Measurements from ENCODE around the gene IP6K1.
A peak's percentile ranks its signal among the peaks of the same experiment; 100 is the strongest.
"Not testable (repeated sequence)": the region's sequence is repeated elsewhere in the genome, so short reads cannot be mapped to it uniquely, and the experiment has no call there.

The IP6K1 gene

GRCh38 chr3:49706456-49707112, 79.8 kb downstream of the IP6K1 start:
- no peak for DNase-seq

DNA sequence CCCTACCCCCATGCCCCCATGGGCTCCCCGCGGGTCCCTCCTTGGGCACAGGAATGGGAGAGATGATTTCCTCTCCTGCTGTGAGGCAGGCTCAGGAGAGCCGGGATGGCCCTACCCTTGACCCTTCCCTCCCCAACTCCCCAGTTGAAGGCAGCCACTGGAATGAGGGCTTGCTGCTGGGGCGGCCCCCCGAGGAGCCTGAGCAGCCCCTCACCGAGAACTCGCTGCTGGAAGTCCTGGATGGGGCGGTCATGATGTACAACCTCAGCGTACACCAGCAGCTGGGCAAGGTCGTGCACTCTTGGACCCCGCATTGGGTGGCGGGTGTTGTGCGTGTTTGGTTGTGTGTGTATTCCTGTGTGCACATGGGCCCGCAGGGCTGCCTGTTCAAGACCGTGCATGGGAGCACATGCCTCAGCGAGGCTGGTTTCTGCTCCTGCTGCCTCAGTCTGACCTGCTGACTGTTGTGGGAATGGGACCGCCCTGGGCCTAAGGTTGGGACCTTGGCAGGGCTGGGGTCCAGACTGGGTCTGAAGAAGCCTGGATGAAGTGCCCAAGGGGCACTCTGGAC, 80.9 kb downstream of the IP6K1 start:
- no peak for DNase-seq

DNA sequence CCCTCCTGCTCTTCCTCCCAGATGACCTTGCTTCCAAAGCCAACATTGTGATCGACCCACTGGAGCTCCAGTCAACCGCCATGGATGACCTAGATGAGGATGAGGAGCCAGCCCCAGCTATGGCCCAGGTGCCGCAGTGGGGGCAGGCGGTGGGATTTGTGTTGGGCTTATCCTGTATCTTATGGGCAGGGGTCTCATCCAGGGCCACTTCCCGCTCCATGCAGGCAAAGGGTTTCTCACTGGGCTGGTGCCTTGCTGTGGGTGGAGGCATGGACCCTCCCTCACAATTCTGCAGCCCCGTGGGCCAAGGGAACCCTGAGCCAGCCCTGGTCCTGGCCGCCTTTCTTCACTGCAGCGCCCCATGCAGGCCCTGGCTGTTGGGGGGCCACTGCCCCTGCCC, 81.7 kb downstream of the IP6K1 start:
- DNase-seq = no peak

GRCh38 chr3:49703956-49704355, 82.4 kb downstream of the IP6K1 start:
- DNase-seq = no peak

- DNase-seq = peak; percentile 68
Observed at GRCh38 chr3:49703443-49703927, 82.9 kb downstream of the IP6K1 start.

GRCh38 chr3:49702672-49703071, 83.7 kb downstream of the IP6K1 start:
- DNase-seq = no peak

GRCh38 chr3:49701388-49702077, 84.8 kb downstream of the IP6K1 start:
- no peak for DNase-seq

DNA sequence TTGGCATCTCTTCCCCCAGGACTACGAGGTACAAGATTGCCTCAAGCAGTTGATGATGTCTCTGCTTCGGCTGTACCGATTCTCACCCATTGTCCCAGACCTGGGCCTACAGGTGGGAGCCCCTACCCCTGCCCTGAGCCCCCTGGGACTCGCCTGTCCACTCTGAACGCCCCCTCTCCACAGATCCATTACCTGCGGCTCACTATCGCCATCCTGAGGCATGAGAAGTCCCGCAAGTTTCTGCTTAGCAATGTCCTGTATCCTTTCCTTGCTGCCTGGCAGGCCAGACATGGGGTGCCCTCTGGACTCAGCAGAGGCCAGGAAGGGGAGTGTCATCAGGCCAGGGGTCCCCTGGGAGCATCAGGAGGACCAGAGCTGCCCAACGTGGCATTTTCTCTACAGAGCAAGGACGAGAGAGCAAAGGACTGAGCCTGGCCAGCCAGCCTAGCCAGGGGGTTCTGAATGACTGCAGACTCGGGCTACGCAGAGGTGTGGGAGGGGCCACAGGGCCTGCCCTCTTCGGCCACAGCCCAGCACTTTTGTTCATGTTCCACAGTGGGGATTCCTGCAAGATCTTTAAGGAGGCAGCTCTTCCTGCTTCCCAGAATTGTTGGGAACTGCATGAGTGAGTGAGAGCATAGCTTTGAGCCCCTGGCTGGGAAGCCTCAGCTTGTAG, 85.8 kb downstream of the IP6K1 start:
- DNase-seq = no peak

GRCh38 chr3:49700014-49700413, 86.3 kb downstream of the IP6K1 start:
- no peak for DNase-seq

- no peak for DNase-seq
Observed at GRCh38 chr3:49699281-49699979, 86.9 kb downstream of the IP6K1 start.

- DNase-seq = not testable (repeated sequence)
Observed at GRCh38 chr3:49695350-49696015, 90.9 kb downstream of the IP6K1 start.

DNA sequence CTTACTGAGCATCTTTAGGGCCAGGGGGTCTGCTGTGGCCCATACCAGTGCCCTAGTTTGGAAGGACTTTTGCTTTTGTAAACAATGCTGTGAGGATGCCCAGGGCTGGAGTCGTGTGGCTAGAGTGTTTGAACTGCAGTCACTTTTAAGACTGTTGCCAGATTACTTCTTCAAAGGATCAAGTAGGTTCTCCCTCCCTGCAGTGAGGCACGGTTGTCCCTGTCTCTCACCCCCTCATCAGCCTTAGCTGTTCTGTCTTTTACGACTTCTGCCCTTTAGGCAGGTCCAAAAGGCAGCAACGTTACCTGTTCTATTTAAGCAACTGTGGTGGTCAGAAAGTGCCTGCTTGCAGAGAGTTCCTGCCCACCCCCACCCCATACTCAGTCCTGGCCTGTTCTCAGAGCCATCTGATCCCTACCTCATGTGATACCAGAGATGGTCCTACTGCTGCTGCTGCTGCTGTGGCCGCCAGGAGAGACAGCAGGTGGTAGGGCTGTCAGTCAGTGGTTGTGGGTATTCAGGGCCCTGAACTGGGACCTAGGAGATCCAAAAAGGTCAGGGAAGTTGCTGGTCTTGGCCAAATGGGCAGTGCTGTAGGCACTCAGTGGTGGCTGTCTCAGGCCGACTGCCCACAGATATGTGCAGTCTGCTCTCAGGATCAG, 91.8 kb downstream of the IP6K1 start:
- DNase-seq = not testable (repeated sequence)

- DNase-seq = not testable (repeated sequence)
Observed at GRCh38 chr3:49691481-49691880, 94.9 kb downstream of the IP6K1 start.

DNA sequence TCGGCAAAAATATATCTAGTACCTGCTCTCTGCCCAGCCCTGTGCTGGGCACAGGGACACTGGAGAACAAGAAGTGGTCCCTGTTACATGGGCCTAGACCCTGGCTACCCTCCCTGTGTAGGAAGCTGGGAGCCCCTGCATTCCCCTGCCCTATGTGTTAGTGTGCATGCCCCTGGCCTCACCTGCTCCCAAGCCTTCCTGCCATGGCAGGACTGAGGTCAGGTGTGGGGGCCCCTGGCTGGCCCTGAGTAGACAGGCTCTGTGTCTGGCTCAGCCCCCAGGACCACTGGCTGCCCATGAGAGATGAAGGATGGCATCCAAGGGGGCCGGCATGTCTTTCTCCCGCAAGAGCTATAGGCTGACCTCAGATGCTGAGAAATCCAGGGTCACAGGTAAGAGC, 95.5 kb downstream of the IP6K1 start:
- DNase-seq = not testable (repeated sequence)

DNA sequence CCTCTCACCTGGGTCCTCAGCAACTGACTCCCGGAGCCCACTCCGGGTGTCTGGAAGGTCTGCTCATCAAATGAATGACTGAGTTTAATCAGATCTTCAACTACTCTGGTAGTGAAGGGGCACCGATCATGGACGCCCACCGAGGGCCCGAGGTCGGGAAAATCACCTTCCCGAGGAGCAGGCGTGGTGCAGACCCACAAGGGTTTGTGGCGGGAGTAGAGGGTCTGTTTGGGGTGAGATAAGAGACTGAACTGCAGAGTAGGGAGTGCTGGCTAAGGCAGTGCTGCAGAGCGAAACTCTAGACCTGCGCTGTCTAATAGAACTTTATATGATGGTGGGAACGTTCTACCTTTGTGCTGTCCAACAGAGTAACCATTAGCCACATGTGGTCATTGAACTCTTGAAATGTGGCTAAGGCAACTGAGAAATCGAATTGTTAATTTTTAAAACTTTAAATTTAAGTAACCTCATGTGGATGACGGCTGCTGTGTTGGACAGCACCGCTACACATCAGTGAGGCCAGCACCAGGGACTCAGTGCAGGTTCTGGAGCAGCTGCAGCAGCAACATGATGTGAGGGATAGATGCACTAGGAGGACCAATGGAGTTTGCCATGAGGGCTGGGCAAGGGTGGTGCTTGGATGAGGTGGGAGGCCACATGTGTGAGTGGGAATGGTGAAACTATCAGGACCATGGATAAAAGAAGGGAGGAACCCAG, 96.3 kb downstream of the IP6K1 start:
- not testable (repeated sequence) for DNase-seq

- no peak for DNase-seq
Observed at GRCh38 chr3:49689046-49689907, 97.1 kb downstream of the IP6K1 start, which contains the start of the genes MST1 and RNF123. Gene MST1, minus strand, starts transcription at chr3:49689474. Its CDS starts 783 bp downstream, at chr3:49688691. Gene RNF123, plus strand, starts transcription at chr3:49689557. Its CDS starts 1,609 bp downstream, at chr3:49691166.

GRCh38 chr3:49688338-49689045, 97.8 kb downstream of the IP6K1 start:
- not testable (repeated sequence) for DNase-seq

GRCh38 chr3:49687424-49687795, 98.9 kb downstream of the IP6K1 start:
- not testable (repeated sequence) for DNase-seq

- DNase-seq = not testable (repeated sequence)
Observed at GRCh38 chr3:49686769-49687423, 99.4 kb downstream of the IP6K1 start.
